ENCODE measurements around the gene PTDSS2.

PTDSS2 gene

GRCh38 chr11:537622-538430, 87.7 kb downstream of the PTDSS2 start:
- H3K4me1 ChIP-seq: no peaks in the 10 kb centered on the region
- H3K27me3 ChIP-seq: no peaks in the 10 kb centered on the region
- TF ChIP-seq CTCF (IDR thresholded peaks at IDR 0.05; ENCODE audit: low read depth, low read length): no peak
- H3K9me3 ChIP-seq: no peaks in the 10 kb centered on the region
- DNase-seq: no peak
- H3K4me3 ChIP-seq (ENCODE audit: low read depth, low read length): peak overlapping the region; percentile 32
- no peaks in the 10 kb centered on the region; the same call in 1 of the 2 replicates for H3K36me3 ChIP-seq

- H3K4me3 ChIP-seq (ENCODE audit: low read depth, low read length): no peak overlapping the region
- H3K9me3 ChIP-seq: no peaks in the 10 kb centered on the region
- H3K36me3 ChIP-seq: no peaks in the 10 kb centered on the region
- no peaks in the 10 kb centered on the region for H3K4me1 ChIP-seq
- H3K27me3 ChIP-seq: no peaks in the 10 kb centered on the region
- TF ChIP-seq CTCF (IDR thresholded peaks at IDR 0.05; ENCODE audit: low read depth, low read length): no peak
- no peak for DNase-seq
These were observed 88.5 kb downstream of the PTDSS2 start for GRCh38 chr11:538431-539051.

GRCh38 chr11:539971-540481, 89.9 kb downstream of the PTDSS2 start:
- Histone ChIP-seq H3K27me3 (no peaks in the 10 kb centered on the region), H3K9me3 (no peaks in the 10 kb centered on the region), H3K4me3 (ENCODE audit: low read depth, low read length) (no peak overlapping the region), H3K36me3 (no peaks in the 10 kb centered on the region), H3K4me1 (no peaks in the 10 kb centered on the region)
- no peak for TF ChIP-seq CTCF (IDR thresholded peaks at IDR 0.05; ENCODE audit: low read depth, low read length)
- DNase-seq: no peak
